Caki2 (cell line): Measurements from ENCODE around the gene IQCF6. TPM values are rescaled to one million over a fixed set of nuclear protein-coding genes. Genes with fewer than 3 reads are reported as not detected.
A peak's percentile ranks its signal among the peaks of the same experiment; 100 is the strongest.
"Not testable (repeated sequence)": the region's sequence is repeated elsewhere in the genome, so short reads cannot be mapped to it uniquely, and the experiment has no call there.

Experiments
- DNase-seq: peaks from one replicate; pipeline ENCODE4 v3.0.0-alpha.2; 2015; ENCODE audit warnings: low read depth
- in situ Hi-C: cut with HindIII; loops from 2 replicates; pipeline ENCODE4 v1.10.0; 2016; ENCODE audit warnings: low sequenced_read_pairs, low pct_unique_long_range_greater_than_20kb, mixed read lengths
- total RNA-seq: library from RNA; depleted of rRNA; stranded (reverse); fragments of >200 nt; shearing (Covaris generic); gene quantifications from 2 replicates; pipeline ENCODE4 v1.2.3, GENCODE V29; 2014; ENCODE audit warnings: low replicate concordance; rRNA removed

Gene IQCF6
- total RNA-seq, result not detected in 2 replicates

DNA sequence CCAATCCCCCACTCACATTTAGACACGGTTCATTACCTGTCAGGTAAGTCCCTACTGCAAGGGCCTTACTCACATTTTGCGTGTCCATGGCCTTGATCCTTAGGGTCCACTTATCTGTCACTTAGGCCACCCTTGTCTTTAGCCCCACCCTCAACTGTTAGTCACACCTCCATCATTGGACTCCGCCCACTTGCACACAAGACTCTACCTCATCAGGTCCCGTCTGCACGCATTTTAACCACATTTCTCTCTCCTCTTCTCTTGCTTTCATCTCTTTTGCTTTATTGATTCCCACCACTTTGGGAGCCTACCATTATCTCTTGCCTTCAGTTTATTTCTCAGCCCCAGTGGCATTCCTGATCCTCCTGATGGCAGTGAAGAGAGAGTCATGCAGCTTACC, at the start of gene IQCF6:
Gene IQCF6 (minus strand): TSS at position 101 of the 400 bp plus-strand sequence. CDS start 13 bp downstream, at position 88.
- no peak for DNase-seq
- in situ Hi-C loops, result no loop called here

GRCh38 chr3:51828297-51828696, 49.3 kb upstream of the IQCF6 start:
- no peak for DNase-seq
- in situ Hi-C loops, result no loop called here

GRCh38 chr3:51819709-51820406, 40.8 kb upstream of the IQCF6 start:
- DNase-seq, result no peak
- in situ Hi-C loops, result no loop called here

GRCh38 chr3:51819151-51819550, 40.1 kb upstream of the IQCF6 start:
- DNase-seq, result no peak
- in situ Hi-C loops, result no loop called here

DNA sequence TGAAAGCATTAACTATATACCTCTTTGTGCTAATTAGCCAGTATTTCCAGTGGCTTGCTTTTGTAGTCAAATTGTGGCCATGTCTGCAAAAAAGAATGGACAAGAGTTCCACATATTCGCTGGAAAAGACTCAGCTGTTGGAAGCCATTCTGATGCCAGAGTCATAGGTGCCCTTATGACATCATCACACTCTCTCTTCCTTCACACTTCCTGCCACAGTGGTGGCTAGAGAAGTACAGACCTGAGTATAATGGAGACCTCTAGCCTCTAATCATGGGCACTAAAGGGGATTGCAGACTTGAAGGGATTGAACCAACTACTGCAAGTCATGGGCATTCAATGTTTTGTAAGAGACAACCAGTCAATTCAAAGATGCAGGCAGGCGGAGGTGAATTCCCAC, 38.3 kb upstream of the IQCF6 start:
- in situ Hi-C loops, result no loop called here
- DNase-seq, result no peak

DNA sequence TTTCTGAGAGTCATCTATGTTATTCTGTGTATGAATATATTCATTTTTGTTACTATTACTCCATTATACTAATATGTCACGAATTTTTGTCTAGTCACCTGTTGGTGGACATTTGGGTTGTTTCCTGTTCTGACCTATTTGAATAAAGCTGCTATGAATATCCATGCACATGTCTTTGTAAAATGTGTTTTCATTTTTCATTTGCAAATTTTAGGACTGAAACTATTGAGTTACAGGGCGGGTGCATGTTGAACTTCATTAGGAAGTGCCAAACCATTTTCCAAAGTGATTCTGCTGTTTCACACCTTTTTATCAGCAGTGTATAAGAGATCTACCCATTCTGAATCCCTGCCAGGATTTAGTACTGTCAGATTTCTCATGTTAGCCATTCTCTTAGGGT, 37.7 kb upstream of the IQCF6 start:
- DNase-seq, result no peak
- in situ Hi-C loops, result no loop called here

DNA sequence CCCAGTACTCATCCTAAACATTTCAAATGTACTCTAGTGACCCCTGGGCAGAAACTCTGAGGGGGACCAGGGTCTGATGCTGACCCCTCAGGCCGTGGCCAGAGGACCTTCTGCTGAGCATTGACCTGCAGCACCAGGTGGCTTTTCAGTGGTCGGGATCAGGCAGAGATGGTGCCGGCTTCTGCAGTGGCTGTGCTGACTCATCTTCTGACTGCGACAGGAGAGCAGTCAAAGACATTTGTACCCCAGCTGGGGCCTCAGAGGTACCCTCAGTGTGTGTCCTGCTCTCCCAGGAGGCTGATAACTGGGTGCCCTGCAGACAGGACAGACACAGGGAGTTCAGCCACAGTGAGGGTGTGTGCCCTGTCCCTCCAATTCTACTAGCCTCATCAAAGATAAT, 36.6 kb upstream of the IQCF6 start:
- no peak for DNase-seq
- in situ Hi-C loops, result no loop called here

- in situ Hi-C loops, result no loop called here
- no peak for DNase-seq
Observed at GRCh38 chr3:51814034-51814433, 35.0 kb upstream of the IQCF6 start.

DNA sequence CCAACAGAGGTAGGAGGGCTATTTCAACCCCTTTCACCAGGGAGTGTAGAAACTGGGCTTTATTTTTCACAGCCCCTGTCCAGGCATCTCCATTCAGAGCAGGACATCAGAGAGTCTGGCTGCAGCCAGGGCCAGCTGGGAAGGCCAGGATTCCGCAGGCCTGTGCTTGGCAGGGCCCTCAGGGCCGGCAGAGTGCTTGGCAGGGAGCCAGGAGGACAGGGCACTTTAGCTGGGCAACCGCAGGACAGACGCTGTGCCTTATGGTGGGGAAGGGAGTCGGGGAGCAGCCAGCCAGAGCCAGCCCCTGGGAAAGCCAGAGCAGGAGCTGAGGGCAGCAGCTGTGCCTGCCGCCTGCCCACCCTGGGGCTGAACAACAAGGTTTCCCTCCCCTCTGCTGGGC, 34.5 kb upstream of the IQCF6 start:
- in situ Hi-C loops, result no loop called here
- DNase-seq, result no peak

DNA sequence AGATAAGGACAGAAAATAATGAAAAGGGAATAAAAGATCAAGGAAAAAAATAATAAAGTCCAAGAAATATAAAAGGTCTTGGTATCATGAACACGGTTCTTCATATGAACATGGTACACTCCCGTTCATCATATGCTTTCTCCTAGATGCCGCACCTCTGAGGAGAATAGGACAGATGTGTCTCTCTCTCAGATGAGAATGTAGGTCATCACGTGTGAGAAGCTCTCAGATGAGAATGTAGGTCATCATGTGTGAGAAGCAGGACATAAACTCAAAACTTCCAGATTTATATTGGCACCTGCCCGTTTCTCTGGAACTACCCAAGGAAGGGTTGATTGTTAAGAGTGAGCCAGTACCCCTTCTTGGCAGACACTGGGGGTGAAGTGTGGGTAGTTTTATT, 29.9 kb upstream of the IQCF6 start:
- in situ Hi-C loops, result no loop called here

GRCh38 chr3:51802106-51802703, 23.2 kb upstream of the IQCF6 start:
- no peak for DNase-seq
- in situ Hi-C loops, result no loop called here

More for the DNA sequence above, 29.9 kb upstream of the IQCF6 start:
- DNase-seq, result no peak

DNA sequence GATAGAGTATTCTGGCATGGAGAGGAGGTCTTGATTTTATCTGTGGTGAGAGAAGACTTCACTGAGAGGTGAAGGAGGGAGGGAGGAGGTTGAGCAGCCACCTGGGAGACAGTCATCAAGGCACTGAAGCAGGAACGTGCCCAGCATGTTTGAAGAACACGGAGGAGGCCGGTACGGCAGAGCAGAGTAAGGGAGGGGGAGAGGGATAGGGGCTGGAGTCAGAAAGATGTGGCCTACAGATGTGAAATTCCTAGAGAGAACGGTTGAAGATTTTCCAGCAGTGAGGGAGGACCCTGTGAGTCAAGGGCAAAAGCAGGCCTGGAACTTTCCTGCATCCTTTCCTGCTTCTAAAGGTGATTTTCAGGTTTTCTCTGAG, 21.7 kb upstream of the IQCF6 start:
- in situ Hi-C loops, result no loop called here
- DNase-seq, result no peak

- DNase-seq, result peak; percentile 30
- in situ Hi-C loops, result no loop called here
Observed at GRCh38 chr3:51799879-51800749, 21.1 kb upstream of the IQCF6 start.

DNA sequence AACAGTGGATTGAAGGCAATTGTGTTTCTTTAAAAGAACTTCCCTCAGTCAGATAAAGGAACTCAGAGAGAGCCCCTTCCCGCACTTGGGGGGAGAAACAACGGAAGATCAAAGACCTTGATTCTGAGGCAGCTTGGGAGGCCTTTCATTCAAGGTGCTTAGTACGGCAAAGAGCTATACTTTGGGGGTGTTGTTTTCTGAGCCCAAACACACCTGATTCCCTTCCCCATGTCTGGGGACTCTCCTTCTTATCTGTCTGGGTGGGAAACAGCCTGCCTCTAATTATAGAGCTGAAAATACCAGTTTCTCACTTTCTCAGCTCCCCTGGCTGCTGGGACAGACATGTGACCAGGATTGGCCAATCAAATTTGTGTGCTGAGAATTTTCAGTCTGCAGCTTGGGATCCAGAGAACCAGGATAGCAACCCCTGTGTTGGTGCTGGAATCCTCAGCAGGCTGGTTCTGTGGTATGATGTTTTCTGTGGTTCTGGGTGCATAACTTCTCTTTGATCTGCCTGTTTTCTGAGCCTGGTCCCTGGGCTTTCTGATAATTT, 19.4 kb upstream of the IQCF6 start:
- no peak for DNase-seq
- in situ Hi-C loops, result no loop called here

DNA sequence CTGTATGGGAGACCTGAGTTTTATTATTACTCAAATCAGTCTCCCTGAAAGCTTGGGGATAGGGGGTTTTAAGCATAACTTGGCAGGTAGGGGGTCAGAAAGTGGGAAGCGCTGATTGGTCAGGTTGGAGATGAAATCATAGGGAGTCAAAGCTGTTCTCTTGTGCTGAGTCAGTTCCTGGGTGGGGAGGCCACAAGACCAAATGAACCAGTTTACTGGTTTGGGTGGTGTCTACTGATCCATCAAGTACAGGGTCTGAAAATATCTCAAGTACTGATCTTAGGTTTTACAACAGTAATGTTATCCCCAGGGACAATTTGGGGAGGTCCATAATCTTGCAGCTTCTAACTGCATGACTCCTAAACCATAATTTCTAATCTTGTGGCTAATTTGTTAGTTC, 17.8 kb upstream of the IQCF6 start:
- DNase-seq, result no peak
- in situ Hi-C loops, result no loop called here

- no peak for DNase-seq
- in situ Hi-C loops, result no loop called here
Observed at GRCh38 chr3:51794206-51794605, 15.2 kb upstream of the IQCF6 start.

GRCh38 chr3:51792206-51792605, 13.2 kb upstream of the IQCF6 start:
- in situ Hi-C loops, result no loop called here
- DNase-seq, result no peak

- in situ Hi-C loops, result no loop called here
- DNase-seq, result no peak
Observed at GRCh38 chr3:51789437-51789836, 10.4 kb upstream of the IQCF6 start.

GRCh38 chr3:51787576-51787975, 8.5 kb upstream of the IQCF6 start:
- in situ Hi-C loops, result not testable (repeated sequence)

More at GRCh38 chr3:51787576-51787975, 8.5 kb upstream of the IQCF6 start:
- DNase-seq, result not testable (repeated sequence)
